ENCODE data around the gene ROS1. TPM values are rescaled to one million over a fixed set of nuclear protein-coding genes. Genes with fewer than 3 reads are reported as not detected.

The ROS1 gene
- total RNA-seq, 1 experiment from 2014 or later, result 49.3 TPM

DNA sequence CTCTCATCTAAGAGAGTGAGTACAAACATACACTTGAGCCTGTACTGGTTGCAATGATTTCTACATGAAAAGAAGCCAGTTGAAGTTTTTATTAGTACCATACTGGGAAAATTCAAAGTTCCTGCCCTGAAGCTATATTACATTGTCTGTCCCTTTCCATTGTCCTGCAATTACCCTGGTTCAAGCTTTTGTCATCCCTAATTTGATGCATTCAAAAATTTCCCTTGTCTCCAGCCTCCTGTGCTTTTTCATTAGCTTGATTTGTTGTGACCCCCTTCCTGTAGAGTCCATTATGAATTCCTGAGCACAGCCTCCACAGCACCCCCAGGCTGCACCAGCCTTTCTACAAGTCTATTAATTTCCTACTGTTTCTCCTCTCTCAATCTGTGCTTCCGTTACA lies 114.0 kb downstream of the ROS1 start:
- DNase-seq (ENCODE audit: low read depth), result no peak

DNA sequence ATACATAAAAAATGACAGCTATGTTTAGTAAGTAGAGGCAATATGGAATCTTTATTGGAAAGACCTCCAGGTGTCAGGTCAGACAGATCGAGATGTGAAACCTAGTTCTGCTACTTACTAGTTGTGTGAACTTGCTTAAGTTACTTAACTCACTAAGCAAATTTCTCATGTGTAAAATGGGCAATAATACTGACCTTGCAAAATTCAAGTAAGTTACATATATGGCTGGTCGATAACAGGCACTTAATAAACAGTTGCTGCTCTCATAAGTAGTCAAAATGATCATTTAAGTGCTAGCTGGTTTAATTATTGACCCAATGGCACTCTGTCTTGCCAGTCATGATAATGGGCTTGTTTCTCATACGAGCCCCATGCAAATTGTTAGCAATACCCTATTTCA lies 114.4 kb downstream of the ROS1 start:
- no peak for DNase-seq (ENCODE audit: low read depth)

GRCh38 chr6:117309611-117310010 lies 116.1 kb downstream of the ROS1 start:
- no peak for DNase-seq (ENCODE audit: low read depth)

DNA sequence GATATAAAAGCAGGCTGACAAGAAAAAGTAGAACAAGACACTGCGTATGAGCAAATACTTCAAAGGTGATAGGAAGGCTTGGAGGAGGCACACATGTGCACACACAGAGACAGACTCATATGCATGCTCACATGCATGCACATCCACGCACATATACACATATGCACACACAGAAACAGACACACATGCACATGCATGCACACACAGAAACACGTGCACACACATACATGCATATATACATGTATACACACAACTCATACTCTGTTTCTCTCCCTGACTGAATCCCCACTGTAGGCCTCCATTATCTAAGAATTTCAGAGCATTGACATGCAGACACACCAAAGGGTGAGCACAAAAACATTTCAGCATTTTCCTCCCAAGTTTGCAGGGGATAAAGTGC lies 116.7 kb downstream of the ROS1 start:
- DNase-seq (ENCODE audit: low read depth), result no peak

DNA sequence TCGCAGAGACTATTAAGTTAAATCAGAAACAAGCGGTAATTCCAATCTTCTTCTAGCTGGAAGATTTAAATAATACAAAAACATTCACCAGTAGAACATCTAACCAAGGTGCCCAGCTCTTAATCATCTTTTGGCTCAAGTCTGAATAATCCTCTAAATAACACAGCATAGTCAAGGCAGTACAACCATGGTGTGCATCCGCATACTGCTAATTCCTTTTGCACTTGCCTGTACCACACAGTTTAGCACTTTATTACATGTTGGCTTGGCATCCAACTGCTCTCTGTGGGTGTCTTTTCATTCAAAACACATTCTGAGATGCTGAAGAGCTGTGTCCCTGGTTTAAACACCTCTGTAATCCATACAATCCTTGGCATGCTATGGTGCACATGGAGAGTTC lies 118.1 kb downstream of the ROS1 start:
- no peak for DNase-seq (ENCODE audit: low read depth)

GRCh38 chr6:117306227-117306790 lies 119.4 kb downstream of the ROS1 start:
- no peak for DNase-seq (ENCODE audit: low read depth)

- DNase-seq (ENCODE audit: low read depth), result no peak
Measured at GRCh38 chr6:117304446-117304845, 121.3 kb downstream of the ROS1 start.

- no peak for DNase-seq (ENCODE audit: low read depth)
Measured at GRCh38 chr6:117303323-117303722, 122.4 kb downstream of the ROS1 start.

GRCh38 chr6:117298941-117299340 lies 126.8 kb downstream of the ROS1 start:
- DNase-seq (ENCODE audit: low read depth), result no peak

DNA sequence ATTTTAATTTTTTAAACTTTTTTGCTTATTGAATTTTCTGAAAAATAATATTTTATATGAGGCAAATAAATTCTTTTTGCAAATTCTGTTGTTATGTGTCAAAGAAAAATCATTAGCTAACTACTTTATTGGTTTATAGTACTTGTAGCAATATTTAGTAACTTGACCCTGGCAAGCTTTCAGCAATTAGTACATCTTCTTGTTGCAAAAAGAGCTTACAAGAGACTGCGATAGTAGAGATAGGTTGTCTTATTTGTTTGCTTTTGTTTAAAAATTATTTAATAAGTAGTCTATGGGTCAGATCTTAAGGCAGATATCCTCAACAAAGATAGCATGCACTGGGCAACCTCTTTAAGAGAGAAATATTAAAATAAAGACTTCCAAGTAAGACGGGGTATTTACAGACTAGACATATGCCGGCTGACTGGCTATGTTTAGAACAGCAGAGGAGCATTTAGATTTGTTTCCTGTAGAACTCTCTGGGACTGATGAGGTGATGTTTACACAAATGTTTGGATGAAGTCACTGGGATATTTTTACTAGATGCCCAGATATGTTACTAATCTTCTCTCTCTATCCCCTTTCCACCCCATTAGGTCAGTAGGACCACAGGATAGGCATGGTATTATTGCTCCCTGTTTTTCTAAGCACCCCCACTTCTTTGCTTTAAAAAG lies 135.4 kb downstream of the ROS1 start:
- DNase-seq (ENCODE audit: low read depth), result peak; percentile 37

- DNase-seq (ENCODE audit: low read depth), result peak; percentile 17
Measured at GRCh38 chr6:117288083-117288715, 137.5 kb downstream of the ROS1 start.

DNA sequence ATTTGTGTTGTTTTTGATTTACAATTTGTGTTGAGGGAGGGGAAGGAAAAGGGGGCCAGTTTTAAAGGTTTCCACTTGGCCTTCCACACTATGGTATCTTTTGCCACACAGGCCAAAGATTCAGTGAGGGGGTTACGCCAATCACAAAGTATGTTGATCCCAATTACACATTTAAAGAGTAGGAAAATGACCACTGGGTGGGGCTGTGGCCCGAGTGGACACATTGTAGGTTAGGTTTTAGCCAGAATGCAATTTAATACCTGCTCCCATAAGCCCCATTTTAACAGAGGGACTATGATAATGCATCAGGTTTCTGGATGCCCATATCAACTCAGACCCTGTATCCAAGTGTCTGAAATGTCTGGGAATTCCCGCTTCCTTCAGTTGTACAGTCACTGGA lies 144.8 kb downstream of the ROS1 start:
- peak; percentile 30 for DNase-seq (ENCODE audit: low read depth)

DNA sequence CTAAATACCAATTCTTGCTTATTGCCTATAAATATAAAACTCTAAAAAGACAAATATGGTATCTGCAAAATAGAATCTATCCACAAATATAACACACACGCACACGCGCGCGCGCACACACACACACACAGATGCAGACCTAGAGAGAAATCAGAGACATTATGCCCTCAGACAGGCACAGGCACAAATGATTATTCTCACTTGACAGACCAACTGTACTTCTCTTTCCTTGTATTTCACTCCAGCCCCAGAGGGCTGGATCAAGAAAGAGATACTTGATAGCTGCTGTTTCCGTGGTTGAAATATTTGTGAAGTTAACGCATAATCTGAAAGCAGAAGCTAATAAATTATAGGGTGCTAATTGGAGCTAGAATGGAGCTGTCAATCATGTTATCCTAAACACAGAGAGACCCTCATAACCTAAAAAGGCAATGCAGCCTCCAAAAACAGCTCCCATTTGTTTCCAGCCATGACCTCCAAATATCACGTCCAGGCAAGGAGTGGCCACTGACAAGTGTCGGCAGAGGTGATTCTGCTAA lies 148.9 kb downstream of the ROS1 start:
- DNase-seq (ENCODE audit: low read depth), result no peak

DNA sequence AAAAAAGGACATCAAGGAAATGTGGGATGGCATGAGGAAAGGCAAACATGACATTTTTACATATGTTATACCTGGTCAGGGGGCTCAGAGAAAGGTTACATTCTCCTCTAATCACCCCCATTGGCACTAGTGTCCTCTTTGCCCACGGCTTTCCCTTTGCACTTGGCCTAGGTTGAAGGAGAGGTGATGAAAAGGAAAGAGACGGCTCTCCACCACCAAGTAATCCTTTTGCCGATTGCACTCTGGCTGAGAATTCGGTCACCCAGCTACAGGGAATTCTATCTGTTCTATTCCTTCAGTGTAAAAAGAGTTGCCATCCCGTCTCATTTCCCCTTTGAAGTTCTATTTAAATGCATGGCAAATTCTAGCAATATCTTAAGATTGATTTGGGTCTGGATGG lies 150.0 kb downstream of the ROS1 start:
- no peak for DNase-seq (ENCODE audit: low read depth)

DNA sequence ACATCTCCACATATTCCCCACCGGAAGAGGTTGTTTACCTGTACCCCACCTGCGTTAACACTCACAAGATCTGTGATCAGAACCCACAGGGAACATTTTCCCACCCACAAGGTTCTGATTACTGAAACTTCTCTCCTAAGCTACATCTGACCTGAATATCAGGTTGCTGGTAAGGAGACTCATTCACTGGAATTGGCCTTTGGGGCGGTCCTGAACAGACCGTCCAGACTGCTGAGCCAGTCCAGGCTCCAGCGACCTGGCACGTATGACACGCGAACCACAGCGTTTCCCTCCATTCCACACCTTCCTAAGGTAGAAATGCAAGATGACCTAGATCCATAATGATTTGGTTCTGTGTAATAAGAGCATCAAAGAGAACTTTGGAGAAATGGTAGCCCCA lies 150.5 kb downstream of the ROS1 start:
- no peak for DNase-seq (ENCODE audit: low read depth)

DNA sequence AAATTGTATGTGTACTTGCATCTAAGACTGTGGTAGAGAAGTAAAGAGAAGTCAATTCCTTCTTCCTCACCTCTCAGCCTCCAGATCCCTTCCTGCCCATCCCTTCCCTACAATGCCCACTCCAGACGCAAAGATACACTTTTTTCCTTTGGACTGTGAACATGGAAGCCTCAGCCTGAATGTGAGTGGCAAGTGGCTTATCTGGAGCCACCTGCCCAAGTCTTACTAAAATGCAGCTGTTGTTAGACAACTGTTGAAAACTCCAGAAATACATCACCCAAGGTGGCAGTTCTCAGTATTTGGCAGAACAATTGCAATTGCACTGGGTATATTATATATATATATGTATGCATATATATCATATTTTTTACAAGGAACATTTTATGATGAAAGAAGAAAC lies 152.9 kb downstream of the ROS1 start:
- peak; percentile 69 for DNase-seq (ENCODE audit: low read depth)

DNA sequence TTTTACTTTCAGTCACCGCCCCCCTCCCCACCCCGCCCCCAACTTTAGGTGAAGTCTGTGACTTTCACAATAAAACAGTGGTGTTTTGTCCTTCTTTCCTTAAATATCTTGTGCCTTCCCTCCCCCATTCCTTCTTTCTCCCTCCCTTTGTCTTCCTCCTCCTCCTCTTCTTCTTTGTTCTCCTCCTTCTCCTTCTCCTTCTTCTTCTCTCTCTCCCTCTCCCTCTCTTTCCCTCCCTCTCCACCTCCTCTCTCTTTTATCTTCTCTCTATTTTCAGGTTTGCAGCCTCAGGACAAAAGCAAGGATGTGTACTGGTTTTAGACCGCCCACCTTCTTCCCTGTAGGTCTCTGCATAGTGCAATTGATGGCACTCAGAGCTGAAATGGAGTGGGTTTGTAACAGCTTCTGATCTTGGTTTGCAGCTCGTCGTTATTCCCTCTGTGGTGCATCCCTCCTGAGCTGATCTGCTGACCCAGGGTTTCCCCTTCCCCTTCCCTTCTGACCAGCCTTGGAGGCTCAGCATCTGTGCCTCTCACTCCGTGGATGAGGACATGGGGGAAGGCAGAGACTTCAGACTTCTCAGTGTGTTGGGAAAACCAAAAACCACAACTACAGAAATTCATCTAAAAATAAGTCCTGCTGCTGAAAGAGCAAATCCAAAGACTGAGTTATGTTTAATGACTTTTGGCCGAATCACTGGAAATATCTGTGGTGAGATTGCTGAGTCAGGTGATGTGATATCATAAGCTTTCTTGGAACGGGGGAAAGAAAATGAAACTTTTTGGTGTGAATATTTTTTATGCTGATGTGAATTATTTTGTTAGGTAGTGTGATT lies 153.5 kb downstream of the ROS1 start:
- peak; percentile 89 for DNase-seq (ENCODE audit: low read depth)

DNA sequence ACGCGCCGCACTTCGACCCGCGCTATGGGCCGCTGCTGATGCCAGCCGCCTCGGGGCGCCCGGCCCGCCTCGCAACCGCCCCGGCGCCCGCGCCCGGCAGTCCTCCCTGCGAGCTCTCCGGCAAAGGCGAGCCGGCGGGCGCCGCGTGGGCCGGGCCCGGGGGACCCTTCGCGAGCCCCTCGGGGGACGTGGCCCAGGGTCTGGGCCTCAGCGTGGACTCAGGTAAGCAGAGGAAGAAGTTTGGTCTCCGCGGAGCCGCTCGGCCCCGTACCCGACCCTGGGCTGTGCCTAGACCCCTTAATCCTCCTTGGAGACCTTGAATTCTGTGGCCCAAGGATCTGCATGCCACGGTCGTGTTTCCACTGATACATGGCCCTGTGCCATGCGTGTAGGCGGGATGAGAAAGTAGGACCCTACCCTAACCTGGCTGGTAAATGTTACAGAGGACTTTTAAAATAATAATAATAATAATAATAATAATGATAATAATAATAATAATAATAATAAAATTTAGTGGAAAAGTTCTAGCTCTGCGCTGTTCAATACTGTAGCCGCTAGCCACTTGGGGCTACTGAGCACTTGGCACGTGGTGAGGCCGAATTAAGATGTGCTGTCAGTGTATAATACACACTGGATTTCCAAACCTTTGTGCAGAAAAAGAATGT lies 154.8 kb downstream of the ROS1 start:
- DNase-seq (ENCODE audit: low read depth), result no peak

DNA sequence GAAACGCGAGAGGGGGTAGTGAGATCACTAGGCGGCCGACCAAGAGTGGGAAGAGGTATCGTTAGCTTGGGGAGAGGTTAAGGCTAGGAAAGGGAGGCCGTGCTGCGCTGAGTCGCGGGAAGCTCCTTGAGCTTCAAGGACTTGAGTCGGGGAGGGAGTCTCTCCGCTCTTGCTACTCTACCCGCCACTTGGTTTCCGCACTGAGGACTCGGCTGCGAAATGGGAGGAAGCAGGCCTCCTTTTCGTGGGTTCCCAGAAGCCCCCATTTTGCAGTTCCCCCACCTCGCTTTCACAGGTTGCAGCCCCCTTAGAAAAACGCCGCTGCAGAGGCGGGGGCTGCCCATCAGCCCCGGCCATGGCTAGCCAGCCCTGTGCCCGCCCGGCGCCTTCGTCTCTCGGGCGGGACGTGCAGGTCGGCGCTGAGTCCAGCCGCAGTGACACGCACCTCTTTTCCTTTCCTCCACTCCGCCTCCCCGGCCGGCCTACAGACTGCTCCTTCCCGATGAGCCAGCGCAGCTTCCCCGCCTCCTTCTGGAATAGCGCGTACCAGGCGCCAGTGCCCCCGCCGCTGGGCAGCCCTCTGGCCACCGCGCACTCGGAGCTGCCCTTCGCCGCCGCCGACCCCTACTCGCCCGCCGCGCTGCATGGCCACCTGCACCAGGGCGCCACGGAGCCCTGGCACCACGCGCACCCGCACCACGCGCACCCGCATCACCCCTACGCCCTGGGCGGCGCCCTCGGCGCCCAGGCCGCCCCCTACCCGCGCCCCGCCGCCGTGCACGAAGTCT lies 155.5 kb downstream of the ROS1 start:
- no peak for DNase-seq (ENCODE audit: low read depth)

DNA sequence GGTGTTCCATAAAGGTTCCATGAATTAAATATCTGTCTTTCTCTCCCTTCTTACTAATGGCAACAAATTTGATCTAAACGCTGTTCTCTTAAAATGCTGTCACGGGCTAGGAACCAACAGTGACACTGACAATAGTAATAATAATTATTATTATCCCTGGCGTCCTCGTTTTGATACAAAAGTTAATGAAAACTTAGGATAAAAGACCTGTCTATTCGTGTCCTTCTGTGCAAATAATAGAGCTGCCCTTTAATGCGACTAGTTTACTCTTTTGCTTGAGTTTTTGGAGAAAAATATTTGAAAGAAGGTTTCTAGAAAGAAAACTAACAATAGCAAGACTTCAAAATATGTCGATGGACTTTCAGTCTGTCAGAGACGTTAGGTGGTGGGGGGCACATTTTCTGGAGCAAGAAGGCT lies 156.1 kb downstream of the ROS1 start:
- no peak for DNase-seq (ENCODE audit: low read depth)

DNA sequence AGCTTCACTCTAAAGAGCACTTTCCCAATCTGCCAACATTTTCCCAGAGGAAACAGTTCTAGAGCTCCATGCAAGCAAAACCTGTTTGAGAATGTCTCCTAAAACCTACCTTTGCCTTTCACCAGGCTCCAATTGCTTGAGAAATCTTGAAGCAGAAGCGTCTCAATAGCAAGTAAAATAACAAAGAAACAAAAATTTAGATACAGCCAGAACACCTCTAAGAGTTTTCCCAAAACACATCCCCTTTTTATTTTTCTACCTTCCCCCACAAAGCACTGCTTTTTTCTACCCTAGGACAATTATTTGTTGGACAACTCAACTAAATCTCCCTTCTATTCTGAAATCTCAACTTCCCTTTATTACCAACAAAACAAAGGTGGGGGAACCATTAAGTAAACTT lies 156.8 kb downstream of the ROS1 start:
- no peak for DNase-seq (ENCODE audit: low read depth)
